ENCODE results near the gene PTPRE. TPM values are rescaled to one million over a fixed set of nuclear protein-coding genes. Genes with fewer than 3 reads are reported as not detected.

The PTPRE gene
- total RNA-seq, 1 donor from 2014 or later = 5.4 TPM

DNA sequence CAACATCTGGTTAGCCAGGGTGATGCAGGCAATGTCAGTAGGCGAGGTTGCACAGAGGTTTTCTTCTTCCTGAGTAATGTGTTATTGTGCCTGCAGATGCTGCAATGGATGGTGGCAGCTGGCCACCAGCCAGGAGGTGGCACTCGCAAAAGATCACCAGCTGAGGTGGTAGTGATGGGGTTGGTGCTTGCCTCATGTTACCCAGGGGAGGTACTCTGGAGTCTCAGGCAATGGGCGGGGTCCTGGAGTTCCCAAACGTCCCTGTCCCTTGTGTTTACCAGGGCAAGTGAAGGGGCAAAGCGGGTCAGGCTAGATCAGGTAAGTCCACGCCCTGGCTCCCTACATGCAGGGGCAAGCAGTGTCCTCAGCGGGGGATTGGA is 35.3 kb upstream of the PTPRE start:
- DNase-seq (ENCODE audit: low read depth) = no peak
- TF ChIP-seq, protein P1, sequence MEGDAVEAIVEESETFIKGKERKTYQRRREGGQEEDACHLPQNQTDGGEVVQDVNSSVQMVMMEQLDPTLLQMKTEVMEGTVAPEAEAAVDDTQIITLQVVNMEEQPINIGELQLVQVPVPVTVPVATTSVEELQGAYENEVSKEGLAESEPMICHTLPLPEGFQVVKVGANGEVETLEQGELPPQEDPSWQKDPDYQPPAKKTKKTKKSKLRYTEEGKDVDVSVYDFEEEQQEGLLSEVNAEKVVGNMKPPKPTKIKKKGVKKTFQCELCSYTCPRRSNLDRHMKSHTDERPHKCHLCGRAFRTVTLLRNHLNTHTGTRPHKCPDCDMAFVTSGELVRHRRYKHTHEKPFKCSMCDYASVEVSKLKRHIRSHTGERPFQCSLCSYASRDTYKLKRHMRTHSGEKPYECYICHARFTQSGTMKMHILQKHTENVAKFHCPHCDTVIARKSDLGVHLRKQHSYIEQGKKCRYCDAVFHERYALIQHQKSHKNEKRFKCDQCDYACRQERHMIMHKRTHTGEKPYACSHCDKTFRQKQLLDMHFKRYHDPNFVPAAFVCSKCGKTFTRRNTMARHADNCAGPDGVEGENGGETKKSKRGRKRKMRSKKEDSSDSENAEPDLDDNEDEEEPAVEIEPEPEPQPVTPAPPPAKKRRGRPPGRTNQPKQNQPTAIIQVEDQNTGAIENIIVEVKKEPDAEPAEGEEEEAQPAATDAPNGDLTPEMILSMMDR (conservative IDR thresholded peaks at IDR 0.05; ENCODE audit: low read depth, low read length) = no peak
- H3K4me3 ChIP-seq (ENCODE audit: low read depth, low read length) = no peak overlapping the region

DNA sequence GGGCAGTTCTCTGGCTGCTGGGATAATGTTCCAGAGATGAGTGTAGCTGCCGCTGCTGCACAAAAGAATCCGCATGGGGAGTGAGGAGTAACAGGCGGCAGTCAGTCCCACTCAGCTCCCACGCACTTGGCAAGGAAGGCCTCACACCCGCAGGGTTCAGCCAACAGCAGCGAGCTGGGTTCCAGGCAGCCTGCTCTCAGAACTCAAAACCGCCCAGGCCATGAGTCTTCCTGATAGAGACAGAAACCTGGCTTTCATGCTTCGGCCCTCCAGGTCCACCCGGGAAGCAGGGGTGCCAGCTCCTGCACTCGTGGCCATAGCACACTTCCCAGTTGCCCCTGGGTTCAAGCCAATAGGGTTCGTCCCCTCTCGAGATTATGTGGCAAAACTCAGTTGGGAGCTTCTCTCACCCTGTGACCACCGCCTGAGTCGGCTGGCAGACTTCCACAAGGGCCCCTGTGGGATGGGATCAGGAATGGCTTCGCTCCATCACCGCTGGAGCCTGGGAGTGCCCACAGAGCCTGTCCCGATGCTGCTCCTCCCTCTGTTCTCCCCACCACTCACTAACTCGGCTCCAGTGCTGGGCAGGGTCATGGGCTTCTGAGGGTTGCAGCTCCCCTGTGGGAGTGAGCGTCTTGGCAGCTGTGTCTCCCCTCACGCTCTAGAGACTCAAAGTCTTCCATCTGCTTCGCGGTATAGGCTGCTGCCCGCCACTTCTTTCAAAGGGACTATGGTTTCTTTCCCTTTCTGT is 34.7 kb upstream of the PTPRE start:
- DNase-seq (ENCODE audit: low read depth) = no peak
- TF ChIP-seq, protein P1 (conservative IDR thresholded peaks at IDR 0.05; ENCODE audit: low read depth, low read length) = no peak

DNA sequence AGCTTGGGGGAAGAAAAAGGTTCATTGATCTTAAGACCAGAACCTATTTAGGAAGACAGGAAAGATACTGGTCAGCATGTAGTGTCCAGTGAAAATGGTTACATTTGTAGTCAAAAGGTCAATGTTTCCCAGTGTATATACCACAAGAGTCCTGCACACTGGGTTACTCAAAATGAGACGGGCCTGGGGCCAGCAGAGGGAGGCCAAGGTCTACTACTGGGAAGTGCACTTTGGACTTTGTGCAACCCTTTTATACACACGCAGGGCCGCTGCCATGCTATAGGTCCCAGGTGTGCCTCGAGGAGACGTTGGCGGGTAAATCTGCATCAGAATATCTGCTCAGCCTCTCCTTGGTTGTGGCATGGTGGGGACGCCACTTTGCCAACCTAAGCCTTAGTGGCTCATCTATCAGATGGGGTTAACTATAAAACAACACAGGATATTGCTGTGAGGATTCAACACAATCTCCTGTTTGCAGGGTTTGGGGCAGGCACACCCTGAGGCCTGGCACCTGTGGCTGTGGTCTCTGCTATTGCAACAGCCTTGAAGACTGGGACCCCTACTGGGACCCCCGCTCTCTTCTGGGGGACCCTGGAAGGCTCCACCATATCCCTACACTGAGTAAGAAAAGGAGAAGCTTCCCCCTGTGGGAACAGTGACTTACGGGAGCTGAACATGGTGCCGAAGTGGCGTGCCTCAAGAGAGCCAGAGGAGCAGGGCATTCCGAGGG is 33.9 kb upstream of the PTPRE start:
- TF ChIP-seq, protein P1 (conservative IDR thresholded peaks at IDR 0.05; ENCODE audit: low read depth, low read length) = peak; percentile 71
- no peak for DNase-seq (ENCODE audit: low read depth)
- no peak overlapping the region for H3K4me3 ChIP-seq (ENCODE audit: low read depth, low read length)

More for the DNA sequence above, 34.7 kb upstream of the PTPRE start:
- no peak overlapping the region for H3K4me3 ChIP-seq (ENCODE audit: low read depth, low read length)

DNA sequence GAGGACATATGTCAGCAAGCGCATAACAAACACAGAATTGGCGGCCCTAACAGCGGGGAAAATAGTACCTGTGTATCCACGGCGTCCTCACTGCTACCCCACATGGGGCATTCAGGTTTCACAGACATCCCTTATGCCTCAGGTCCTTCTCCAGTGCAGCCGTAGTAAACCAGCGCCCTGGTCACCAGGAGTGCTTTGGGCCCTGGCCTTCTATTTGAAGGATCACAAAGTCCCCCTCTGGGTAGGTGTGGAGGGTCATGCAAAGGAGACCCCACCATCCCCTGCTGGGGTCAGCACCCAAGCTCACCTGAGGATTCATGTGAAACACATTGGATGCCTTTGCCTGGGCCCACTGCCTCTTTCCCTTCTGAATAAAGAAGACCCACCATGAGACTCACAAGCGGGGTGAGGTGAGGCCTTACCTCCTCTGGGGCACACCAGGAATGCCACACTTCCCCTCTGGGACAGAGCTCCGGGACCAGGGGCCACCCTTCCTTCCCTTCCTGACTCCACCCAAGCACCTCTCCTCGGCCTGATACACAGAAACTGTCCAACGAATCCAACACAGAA is 32.9 kb upstream of the PTPRE start:
- no peak for DNase-seq (ENCODE audit: low read depth)
- H3K4me3 ChIP-seq (ENCODE audit: low read depth, low read length) = no peak overlapping the region
- TF ChIP-seq, protein P1 (conservative IDR thresholded peaks at IDR 0.05; ENCODE audit: low read depth, low read length) = no peak

DNA sequence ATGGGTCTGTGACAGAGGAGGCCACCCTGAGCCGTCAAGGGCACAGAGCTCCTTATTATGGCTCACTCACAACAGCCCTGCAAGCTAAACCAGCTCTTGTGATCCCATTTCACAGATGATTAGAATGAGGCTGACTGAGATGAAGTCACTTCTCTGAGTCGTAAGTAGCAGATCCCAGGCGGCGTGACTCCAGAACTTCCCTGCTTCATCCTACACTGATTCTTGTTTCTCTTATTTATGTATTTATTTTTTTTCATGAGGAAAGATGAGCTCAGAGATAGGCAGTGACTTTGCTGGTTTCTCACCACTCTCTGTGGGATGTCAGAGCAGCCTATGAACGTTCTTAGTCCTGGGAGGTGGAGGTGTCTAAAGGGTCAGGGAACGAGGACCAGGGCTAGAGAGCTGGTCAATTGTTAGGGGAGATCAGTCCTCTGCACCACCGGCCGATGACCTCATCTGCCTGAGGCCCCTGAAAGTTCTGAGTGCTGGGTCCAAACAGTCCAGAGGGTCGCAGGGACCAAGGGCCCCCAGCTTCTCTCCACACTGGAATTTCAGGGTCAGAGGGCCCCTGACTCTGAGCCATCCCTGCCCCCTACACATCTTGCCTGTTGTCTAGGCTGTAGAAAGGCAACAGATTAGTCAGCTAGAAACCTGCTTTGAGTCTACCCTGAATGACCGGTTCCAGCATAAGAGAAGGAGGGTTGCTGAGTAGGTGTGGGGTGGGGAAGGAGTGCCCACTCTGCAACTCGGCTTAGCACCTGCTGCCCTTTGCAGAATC is 32.0 kb upstream of the PTPRE start:
- H3K4me3 ChIP-seq (ENCODE audit: low read depth, low read length) = no peak overlapping the region
- DNase-seq (ENCODE audit: low read depth) = no peak
- TF ChIP-seq, protein P1 (conservative IDR thresholded peaks at IDR 0.05; ENCODE audit: low read depth, low read length) = no peak

DNA sequence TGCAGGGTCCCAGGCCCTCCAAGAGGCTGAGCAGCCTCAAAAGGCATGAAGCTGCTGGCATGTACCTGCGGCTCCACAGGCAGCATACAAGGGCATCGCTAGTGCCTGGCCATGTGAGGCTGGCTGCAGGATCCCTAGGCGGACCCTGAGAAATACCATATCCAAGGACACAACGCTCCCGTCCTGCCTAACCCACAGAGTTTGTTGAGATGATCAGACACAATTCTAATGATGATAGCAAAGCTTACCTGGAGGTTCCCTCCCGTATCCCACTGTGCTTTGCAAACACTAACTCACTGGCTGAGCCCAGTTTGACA is 31.5 kb upstream of the PTPRE start:
- DNase-seq (ENCODE audit: low read depth) = no peak
- H3K4me3 ChIP-seq (ENCODE audit: low read depth, low read length) = no peak overlapping the region
- TF ChIP-seq, protein P1 (conservative IDR thresholded peaks at IDR 0.05; ENCODE audit: low read depth, low read length) = no peak
